ENCODE data around the gene ATP6V0D1. TPM values are rescaled to one million over a fixed set of nuclear protein-coding genes. Genes with fewer than 3 reads are reported as not detected.

Gene ATP6V0D1
- total and polyA plus RNA-seq, 2 of the 4 experiments (the other 2 are of a cell fraction) = 112 to 124 TPM

GRCh38 chr16:67457611-67458010 lies 23.3 kb downstream of the ATP6V0D1 start:
- ChIA-PET POLR2A (ENCODE audit: unreplicated experiment) (no interaction called here), CTCF (interaction anchor here (1.8 kb wide), 1 partner anchor 8 kb away, joined by 9 read pairs; no protein-coding TSS in a partner anchor)
- Histone ChIP-seq H2BK120ac (ENCODE audit: low read depth, low read length) (no peak overlapping the region), H3K9ac (ENCODE audit: low read depth, low read length) (peak overlapping the region; percentile 44; the same call in 1 of the 2 replicates), H4K8ac (ENCODE audit: low read depth in 2 of 2, low read length in 2 of 2) (no peak overlapping the region; a peak in 1 of 4 replicates), H2AK9ac (replicated peaks; ENCODE audit: low read depth, low read length, poor library complexity) (peak overlapping the region; percentile 58), H3K27ac (ENCODE audit: insufficient read depth, low read length) (no peak overlapping the region), H2AK5ac (ENCODE audit: low read depth, low read length) (peak overlapping the region; percentile 66; the same call in 1 of the 2 replicates), H3K4me3 (ENCODE audit: insufficient read depth, low read depth, low read length) (no peak overlapping the region), H3K79me1 (ENCODE audit: low read depth in 1 of 2, low read length in 2 of 2) (peaks cover 9 to 90% of the 10 kb centered on the region in 2 experiments), H3K23ac (ENCODE audit: low read depth, low read length) (no peak overlapping the region), H2BK20ac (ENCODE audit: low read depth, low read length) (no peak overlapping the region), H4K5ac (ENCODE audit: low read depth, low read length) (no peak overlapping the region; the same call in 1 of the 2 replicates), H4K91ac (ENCODE audit: insufficient read depth, low read depth, low read length) (no peak overlapping the region), H4K20me1 (ENCODE audit: insufficient read depth, low read length) (peaks cover 91% of the 10 kb centered on the region), H2BK5ac (ENCODE audit: low read depth, low read length, poor library complexity, severe bottlenecking) (no peak overlapping the region), H3K4me1 (ENCODE audit: control insufficient read depth, insufficient read depth, low read length) (peaks cover 27% of the 10 kb centered on the region), H3K14ac (replicated peaks; ENCODE audit: low read depth, low read length) (no peak overlapping the region), H3K27me3 (ENCODE audit: control insufficient read depth, insufficient read depth, low read length) (no peaks in the 10 kb centered on the region), H3K56ac (ENCODE audit: extremely low read depth, insufficient read depth, low read length) (no peak overlapping the region), H2BK15ac (ENCODE audit: low read depth, low read length) (no peak overlapping the region), H3K4me2 (ENCODE audit: low read depth, low read length) (no peak overlapping the region), H3K18ac (ENCODE audit: low read depth, low read length) (no peak overlapping the region), H3K4ac (ENCODE audit: low read depth, low read length) (no peak overlapping the region; the same call in 1 of the 2 replicates), H2AFZ (replicated peaks; ENCODE audit: low read length, poor library complexity) (peak overlapping the region; percentile 8), H3K9me3 (ENCODE audit: control insufficient read depth, insufficient read depth, low read length) (no peaks in the 10 kb centered on the region), H3K9me1 (ENCODE audit: insufficient read depth, low read length) (peaks cover 19% of the 10 kb centered on the region), H3K36me3 (ENCODE audit: control insufficient read depth, insufficient read depth, low read length) (peaks cover 13% of the 10 kb centered on the region)
- ATAC-seq (ENCODE audit: low read depth) = no peak
- TF ChIP-seq USF2 (IDR thresholded peaks at IDR 0.05; ENCODE audit: low read depth, low read length) = no peak
- peak; percentile 56; the same call in 1 of the 2 replicates for TF ChIP-seq MAFK (IDR thresholded peaks at IDR 0.05; ENCODE audit: low read depth, low read length)
- dilution Hi-C loops (cut with HindIII; ENCODE audit: low sequenced_read_pairs, unreplicated experiment) = no loop called here
- in situ Hi-C loops (cut with MboI; ENCODE audit: low sequenced_read_pairs) = loop anchor here (10.0 kb wide), 2 partner anchors 203 to 493 kb away; partner anchors contain the start of gene CES3
- no peak for DNase-seq
- BruUV-seq (replicated peaks) = no TSS peak
- 51% methylated on average over 4 of the region's 7 CpGs; no CpG with 5 or more reads in 1 of the 2 experiments for WGBS, 2 experiments (ENCODE audit: extremely low coverage in 2 of 2, insufficient read length in 1 of 2)
- intact Hi-C loops (cut with micrococcal nuclease) = no loop called here
